Coronary artery (tissue), 2 donors: Measurements from ENCODE around the gene TPGS2.

Experiments used
- DNase-seq: peaks from one replicate; pipeline ENCODE4 v3.0.0-alpha.2; 2017; ENCODE audit warnings: low spot score
- H3K27ac ChIP-seq, 2 donors: fragments of 200-600 bp; sonication (generic); one replicate each; pipeline ENCODE4 v1.5.1; 2016 to 2019
- H3K4me3 ChIP-seq: fragments of 200-600 bp; sonication (generic); 2 replicates; pipeline ENCODE4 v1.5.1; 2016; ENCODE audit warnings: mild to moderate bottlenecking, moderate library complexity
- TF ChIP-seq, protein P1 (sequence below): fragments of 200-600 bp; sonication (generic); IDR thresholded peaks from one replicate; pipeline ENCODE4 v1.5.1; 2019; ENCODE audit warnings: antibody characterized with exemption

Gene TPGS2

DNA sequence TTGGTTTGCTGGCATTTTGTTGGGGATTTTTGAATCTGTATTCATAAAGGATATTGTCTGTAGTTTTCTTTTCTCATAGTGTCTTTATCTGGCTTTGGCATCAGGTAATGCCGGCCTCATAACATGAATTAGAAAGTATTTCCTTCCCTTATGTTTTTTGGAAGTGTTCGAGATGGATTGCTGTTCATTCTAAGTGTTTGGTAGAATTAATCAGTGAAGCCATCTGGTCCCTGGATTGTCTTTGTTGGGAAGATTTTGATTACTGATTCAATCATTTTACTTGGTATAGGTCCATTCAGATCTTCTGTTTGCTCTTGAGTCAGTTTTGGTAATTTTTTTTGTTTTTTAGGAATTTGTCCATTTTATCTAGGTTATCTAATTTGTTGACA is 22.4 kb upstream of the TPGS2 start:
- Histone ChIP-seq H3K4me3 (no peak overlapping the region), H3K27ac (no peak overlapping the region)
- DNase-seq: no peak
- TF ChIP-seq, protein P1, sequence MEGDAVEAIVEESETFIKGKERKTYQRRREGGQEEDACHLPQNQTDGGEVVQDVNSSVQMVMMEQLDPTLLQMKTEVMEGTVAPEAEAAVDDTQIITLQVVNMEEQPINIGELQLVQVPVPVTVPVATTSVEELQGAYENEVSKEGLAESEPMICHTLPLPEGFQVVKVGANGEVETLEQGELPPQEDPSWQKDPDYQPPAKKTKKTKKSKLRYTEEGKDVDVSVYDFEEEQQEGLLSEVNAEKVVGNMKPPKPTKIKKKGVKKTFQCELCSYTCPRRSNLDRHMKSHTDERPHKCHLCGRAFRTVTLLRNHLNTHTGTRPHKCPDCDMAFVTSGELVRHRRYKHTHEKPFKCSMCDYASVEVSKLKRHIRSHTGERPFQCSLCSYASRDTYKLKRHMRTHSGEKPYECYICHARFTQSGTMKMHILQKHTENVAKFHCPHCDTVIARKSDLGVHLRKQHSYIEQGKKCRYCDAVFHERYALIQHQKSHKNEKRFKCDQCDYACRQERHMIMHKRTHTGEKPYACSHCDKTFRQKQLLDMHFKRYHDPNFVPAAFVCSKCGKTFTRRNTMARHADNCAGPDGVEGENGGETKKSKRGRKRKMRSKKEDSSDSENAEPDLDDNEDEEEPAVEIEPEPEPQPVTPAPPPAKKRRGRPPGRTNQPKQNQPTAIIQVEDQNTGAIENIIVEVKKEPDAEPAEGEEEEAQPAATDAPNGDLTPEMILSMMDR: no peak

DNA sequence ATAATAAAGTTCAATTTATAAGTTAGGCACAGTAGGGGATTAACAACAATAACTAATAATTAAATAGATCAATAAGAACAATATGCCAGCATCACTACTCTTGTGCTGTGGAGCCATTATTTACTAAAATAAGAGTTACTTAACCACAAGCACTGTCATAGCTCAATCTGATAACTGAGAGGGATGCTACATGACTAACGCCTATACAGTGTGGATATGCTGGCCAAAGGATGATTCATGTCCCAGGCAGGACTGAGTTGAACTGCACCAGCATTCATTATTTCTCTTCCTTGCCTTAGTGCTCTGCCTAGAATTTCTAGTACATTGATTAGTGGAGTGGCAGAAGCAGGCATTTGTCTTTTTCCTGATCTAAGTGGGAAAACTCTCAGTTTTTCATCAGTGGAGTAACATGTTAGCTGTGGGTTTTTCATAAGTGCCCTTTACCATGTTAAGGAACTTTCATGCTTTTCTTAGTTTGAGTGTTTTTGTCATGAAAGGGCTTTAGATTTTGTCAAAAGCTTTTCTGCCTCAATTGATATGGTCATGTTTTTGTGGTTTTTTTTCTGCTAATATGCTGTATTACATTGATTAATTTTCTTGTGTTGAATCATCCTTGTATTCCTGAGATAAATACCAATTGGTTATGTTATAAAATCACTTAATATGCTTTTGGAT is 21.9 kb upstream of the TPGS2 start:
- no peak overlapping the region for H3K4me3 ChIP-seq
- DNase-seq: no peak
- H3K27ac ChIP-seq: no peak overlapping the region
- TF ChIP-seq, protein P1: no peak

DNA sequence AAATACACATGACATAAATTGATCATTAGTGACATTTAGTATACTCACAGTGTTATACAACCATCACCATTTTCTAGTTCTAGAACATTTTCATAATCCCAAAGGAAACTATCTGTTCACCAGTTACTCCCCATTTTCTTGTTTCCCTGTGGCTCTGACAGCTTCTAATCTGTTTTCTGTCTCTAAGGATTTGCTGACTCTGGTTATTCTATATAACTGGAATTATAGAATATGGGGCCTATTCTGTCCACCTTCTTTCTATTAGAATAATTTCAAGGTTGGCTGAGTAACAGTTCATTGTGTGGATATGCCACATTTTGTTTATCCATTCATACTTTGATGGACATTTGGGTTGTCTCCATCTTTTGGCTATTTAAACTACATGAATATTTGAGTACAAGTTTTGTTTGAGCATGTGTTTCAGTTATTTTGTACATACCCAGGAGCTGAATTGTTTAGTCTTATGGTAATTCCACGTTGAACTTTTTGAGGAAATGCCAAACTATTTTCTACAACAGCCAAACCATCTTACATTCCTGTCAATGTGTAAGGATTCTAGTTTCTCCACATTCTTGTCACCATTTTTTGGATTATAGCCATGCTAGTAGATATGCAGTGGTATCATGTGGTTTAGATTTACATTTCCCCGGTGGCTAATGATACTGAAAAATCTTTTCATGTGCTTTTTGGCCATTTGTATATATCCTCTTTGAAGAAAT is 20.6 kb upstream of the TPGS2 start:
- Histone ChIP-seq H3K27ac (no peak overlapping the region), H3K4me3 (no peak overlapping the region)
- TF ChIP-seq, protein P1: no peak
- no peak for DNase-seq

- Histone ChIP-seq H3K27ac (no peak overlapping the region), H3K4me3 (no peak overlapping the region)
- DNase-seq: no peak
- TF ChIP-seq, protein P1: no peak
Observed at GRCh38 chr18:36848609-36849008, 19.8 kb upstream of the TPGS2 start.

DNA sequence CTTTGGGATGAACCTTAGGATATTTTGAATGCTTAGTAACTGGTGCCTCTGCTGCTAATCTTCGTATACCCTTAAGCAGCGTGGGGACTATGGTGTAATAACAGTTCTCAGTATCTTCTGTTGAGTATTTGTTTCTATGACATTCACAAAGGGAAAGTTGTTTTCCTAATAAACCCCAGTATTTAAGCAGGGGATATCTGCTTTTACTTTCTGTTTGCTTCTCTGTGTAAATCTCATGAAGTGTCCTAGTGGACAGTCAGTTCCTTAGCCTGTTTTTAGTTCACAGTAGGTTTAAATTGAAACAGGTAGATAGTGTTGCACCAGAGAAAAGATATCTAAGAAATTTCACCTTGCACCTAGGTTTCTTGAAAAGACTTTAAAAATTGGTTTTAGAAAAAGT is 15.0 kb upstream of the TPGS2 start:
- no peak for DNase-seq
- Histone ChIP-seq H3K4me3 (no peak overlapping the region), H3K27ac (no peak overlapping the region)
- TF ChIP-seq, protein P1: no peak

GRCh38 chr18:36843199-36843598 is 14.4 kb upstream of the TPGS2 start:
- H3K27ac ChIP-seq: no peak overlapping the region

More at GRCh38 chr18:36843199-36843598, 14.4 kb upstream of the TPGS2 start:
- TF ChIP-seq, protein P1: no peak
- DNase-seq: no peak
- H3K4me3 ChIP-seq: no peak overlapping the region
